K562 (cell line): ENCODE results near the gene NEU1.

ENCODE experiments used
- CBFB ChIP-seq: sonication (generic); formaldehyde crosslinking; IDR thresholded peaks from 2 replicates; pipeline ENCODE4 v1.4.0; 2020; ENCODE audit warnings: mild to moderate bottlenecking, missing genetic modification reagents
- POLR2A ChIP-seq: fragments of 450-650 bp; conservative IDR thresholded peaks from 2 replicates; pipeline ENCODE4 v1.6.1; 2016
- ZEB2 ChIP-seq: fragments of 450-650 bp; IDR thresholded peaks from 2 replicates; pipeline ENCODE4 v1.6.1; 2016
- ZNF778 ChIP-seq: fragments of 450-650 bp; formaldehyde crosslinking; IDR thresholded peaks from 2 replicates; pipeline ENCODE4 v1.4.0; 2020; ENCODE audit warnings: mild to moderate bottlenecking, moderate library complexity
- TF ChIP-seq, protein P1 (sequence below): fragments of 450-650 bp; IDR thresholded peaks from 2 replicates; pipeline ENCODE4 v1.6.1; 2018; ENCODE audit not compliant: partially characterized antibody
- TF ChIP-seq, protein P2 (sequence below), 2 experiments: fragments of 200-800 bp in 1 of 2; sonication (Bioruptor generic) in 1 of 2; sonication (generic) in 1 of 2; formaldehyde crosslinking in 1 of 2; IDR thresholded peaks in 1 of 2; conservative IDR thresholded peaks in 1 of 2; 2 replicates each; pipeline versions ENCODE4 v1.5.0 to v1.6.1; 2016 to 2020; ENCODE audit warnings: missing compliant biosample characterization in 1 of 2, missing genetic modification characterization in 1 of 2, missing genetic modification reagents in 1 of 2

DNA sequence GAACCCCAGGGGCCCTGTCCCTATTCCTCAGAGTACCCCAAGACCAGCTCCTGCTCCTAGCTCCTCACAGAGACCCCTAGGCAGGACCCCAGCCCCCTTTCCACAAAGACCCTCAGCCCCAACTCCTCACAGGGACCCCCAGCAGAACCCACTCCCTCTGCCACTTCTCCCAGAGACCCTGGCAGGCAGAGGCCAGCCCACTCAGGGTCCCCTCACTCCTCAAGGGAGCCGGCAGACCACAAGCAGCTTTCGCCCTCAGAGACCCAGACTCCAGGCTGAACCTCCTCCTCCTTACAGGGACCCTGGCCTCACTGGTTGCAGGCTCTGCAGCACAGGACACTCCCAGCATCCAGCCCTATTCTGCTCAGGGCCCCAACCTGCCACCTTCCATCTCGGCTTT lies 15.6 kb upstream of the NEU1 start:
- TF ChIP-seq CBFB: no peak
- TF ChIP-seq ZNF778 (CRISPR knock-in tag): no peak
- TF ChIP-seq, protein P1, sequence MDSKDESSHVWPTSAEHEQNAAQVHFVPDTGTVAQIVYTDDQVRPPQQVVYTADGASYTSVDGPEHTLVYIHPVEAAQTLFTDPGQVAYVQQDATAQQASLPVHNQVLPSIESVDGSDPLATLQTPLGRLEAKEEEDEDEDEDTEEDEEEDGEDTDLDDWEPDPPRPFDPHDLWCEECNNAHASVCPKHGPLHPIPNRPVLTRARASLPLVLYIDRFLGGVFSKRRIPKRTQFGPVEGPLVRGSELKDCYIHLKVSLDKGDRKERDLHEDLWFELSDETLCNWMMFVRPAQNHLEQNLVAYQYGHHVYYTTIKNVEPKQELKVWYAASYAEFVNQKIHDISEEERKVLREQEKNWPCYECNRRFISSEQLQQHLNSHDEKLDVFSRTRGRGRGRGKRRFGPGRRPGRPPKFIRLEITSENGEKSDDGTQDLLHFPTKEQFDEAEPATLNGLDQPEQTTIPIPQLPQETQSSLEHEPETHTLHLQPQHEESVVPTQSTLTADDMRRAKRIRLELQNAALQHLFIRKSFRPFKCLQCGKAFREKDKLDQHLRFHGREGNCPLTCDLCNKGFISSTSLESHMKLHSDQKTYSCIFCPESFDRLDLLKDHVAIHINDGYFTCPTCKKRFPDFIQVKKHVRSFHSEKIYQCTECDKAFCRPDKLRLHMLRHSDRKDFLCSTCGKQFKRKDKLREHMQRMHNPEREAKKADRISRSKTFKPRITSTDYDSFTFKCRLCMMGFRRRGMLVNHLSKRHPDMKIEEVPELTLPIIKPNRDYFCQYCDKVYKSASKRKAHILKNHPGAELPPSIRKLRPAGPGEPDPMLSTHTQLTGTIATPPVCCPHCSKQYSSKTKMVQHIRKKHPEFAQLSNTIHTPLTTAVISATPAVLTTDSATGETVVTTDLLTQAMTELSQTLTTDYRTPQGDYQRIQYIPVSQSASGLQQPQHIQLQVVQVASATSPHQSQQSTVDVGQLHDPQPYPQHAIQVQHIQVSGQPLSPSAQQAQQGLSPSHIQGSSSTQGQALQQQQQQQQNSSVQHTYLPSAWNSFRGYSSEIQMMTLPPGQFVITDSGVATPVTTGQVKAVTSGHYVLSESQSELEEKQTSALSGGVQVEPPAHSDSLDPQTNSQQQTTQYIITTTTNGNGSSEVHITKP: no peak
- TF ChIP-seq, protein P2, sequence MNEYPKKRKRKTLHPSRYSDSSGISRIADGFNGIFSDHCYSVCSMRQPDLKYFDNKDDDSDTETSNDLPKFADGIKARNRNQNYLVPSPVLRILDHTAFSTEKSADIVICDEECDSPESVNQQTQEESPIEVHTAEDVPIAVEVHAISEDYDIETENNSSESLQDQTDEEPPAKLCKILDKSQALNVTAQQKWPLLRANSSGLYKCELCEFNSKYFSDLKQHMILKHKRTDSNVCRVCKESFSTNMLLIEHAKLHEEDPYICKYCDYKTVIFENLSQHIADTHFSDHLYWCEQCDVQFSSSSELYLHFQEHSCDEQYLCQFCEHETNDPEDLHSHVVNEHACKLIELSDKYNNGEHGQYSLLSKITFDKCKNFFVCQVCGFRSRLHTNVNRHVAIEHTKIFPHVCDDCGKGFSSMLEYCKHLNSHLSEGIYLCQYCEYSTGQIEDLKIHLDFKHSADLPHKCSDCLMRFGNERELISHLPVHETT (CRISPR knock-in tag; conservative IDR thresholded peaks at IDR 0.05 in 1 of 2, IDR thresholded peaks at IDR 0.05 in 1 of 2): no peak; a peak in 1 of 4 replicates
- no peak for TF ChIP-seq POLR2A
- TF ChIP-seq ZEB2: no peak
